ENCODE measurements around the gene PRDM4. TPM values are rescaled to one million over a fixed set of nuclear protein-coding genes. Genes with fewer than 3 reads are reported as not detected.

Gene PRDM4
- total RNA-seq, 4 donors from 2014 or later: 21.8 to 29.5 (median 25.2) TPM

GRCh38 chr12:107788281-107788680 is 27.3 kb upstream of the PRDM4 start:
- H3K36me3 ChIP-seq: no peaks in the 10 kb centered on the region
- peaks cover 6% of the 10 kb centered on the region for H3K27me3 ChIP-seq
- TF ChIP-seq EP300 (IDR thresholded peaks at IDR 0.05) (no peak), POLR2A (IDR thresholded peaks at IDR 0.05) (no peak), POLR2AphosphoS5 (IDR thresholded peaks at IDR 0.05) (no peak)
- TF ChIP-seq, protein P1, sequence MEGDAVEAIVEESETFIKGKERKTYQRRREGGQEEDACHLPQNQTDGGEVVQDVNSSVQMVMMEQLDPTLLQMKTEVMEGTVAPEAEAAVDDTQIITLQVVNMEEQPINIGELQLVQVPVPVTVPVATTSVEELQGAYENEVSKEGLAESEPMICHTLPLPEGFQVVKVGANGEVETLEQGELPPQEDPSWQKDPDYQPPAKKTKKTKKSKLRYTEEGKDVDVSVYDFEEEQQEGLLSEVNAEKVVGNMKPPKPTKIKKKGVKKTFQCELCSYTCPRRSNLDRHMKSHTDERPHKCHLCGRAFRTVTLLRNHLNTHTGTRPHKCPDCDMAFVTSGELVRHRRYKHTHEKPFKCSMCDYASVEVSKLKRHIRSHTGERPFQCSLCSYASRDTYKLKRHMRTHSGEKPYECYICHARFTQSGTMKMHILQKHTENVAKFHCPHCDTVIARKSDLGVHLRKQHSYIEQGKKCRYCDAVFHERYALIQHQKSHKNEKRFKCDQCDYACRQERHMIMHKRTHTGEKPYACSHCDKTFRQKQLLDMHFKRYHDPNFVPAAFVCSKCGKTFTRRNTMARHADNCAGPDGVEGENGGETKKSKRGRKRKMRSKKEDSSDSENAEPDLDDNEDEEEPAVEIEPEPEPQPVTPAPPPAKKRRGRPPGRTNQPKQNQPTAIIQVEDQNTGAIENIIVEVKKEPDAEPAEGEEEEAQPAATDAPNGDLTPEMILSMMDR (IDR thresholded peaks at IDR 0.05): no peak
- no peaks in the 10 kb centered on the region for H3K9me3 ChIP-seq
- no peaks in the 10 kb centered on the region for H3K4me1 ChIP-seq
- 69% methylated on average over 2 of the region's 2 CpGs; no CpG with 5 or more reads in 1 of the 2 donors for WGBS, 2 donors (ENCODE audit: low coverage in 1 of 2)
- H3K4me3 ChIP-seq: no peak overlapping the region
- H3K27ac ChIP-seq: no peak overlapping the region
- ATAC-seq: no peak

DNA sequence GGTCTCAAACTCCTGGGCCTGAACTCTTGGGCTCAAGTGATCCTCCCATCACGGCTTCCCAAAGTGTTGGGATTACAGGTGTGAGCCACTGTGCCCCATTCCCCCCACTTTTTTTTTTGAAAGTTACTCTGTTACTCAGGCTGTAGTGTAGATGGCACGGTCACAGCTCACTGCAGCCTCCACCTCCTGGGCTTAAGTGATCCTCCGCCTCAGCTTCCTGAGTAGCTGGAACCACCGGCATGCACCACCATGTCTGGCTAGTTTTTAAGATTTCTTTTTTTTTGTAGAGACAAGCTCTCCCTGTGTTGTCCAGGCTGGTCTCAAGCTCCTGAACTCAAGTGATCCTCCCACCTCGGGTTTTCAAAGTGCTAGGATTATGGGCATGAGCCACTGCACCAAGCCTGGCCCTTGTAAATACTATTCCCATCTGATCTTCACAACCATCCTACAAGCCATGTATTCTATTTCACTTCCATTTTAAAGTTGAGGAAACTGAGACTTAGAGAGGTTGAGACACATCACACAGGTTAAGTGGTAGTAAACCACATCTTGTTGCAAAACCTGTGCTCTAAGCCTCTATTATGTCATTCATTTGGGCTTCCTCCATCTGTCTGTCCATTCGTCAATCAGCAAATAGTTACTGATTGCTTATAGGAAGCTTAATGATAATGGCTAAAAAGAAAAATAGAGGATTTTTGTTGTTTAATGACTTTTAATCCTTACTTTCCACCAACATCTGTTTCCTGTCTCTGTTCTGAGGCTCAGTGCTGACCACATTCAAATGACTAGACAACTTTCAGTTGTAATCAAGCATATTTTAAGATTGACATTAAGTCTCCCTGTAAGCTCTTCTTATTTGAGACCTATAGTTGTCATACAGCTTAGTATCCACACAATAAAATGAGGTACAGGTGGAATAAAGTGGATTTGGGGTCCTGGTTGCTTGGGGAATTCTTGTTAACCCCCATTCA is 22.8 kb upstream of the PRDM4 start:
- Histone ChIP-seq H3K4me1 (no peaks in the 10 kb centered on the region), H3K27ac (no peak overlapping the region), H3K36me3 (no peaks in the 10 kb centered on the region), H3K4me3 (no peak overlapping the region), H3K9me3 (no peaks in the 10 kb centered on the region), H3K27me3 (peaks cover 12% of the 10 kb centered on the region)
- no peak for ATAC-seq
- 76 to 79% methylated on average over 2 to 5 of the region's 6 CpGs for WGBS, 2 donors (ENCODE audit: low coverage in 1 of 2)
- TF ChIP-seq POLR2A (IDR thresholded peaks at IDR 0.05) (no peak), EP300 (IDR thresholded peaks at IDR 0.05) (no peak), POLR2AphosphoS5 (IDR thresholded peaks at IDR 0.05) (no peak)
- TF ChIP-seq, protein P1 (IDR thresholded peaks at IDR 0.05): no peak

DNA sequence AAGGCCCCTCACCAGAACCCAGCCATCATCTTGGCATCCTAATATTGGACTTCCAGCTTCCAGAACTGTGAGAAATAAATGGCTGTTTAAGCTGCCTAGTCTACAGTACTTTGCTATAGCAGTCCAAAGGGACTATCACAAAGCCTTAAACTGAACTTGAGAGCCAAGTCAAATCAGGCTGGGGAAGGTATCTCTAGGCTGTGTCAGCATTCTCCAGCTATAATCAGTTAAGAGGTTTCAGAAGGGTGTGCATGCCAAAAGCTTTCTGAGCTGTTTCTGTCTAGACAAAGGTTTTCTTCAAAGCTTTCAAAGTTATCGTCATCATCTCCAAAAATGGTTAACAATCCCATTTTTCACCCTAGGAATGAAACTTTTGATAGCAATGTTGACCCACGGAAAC is 21.1 kb upstream of the PRDM4 start:
- Histone ChIP-seq H3K4me1 (no peaks in the 10 kb centered on the region), H3K27me3 (peaks cover 25% of the 10 kb centered on the region), H3K4me3 (no peak overlapping the region), H3K27ac (no peak overlapping the region), H3K9me3 (no peaks in the 10 kb centered on the region), H3K36me3 (no peaks in the 10 kb centered on the region)
- 70% methylated on average over 2 of the region's 2 CpGs; no CpG with 5 or more reads in 1 of the 2 donors for WGBS, 2 donors (ENCODE audit: low coverage in 1 of 2)
- no peak for ATAC-seq
- no peak for TF ChIP-seq POLR2A (IDR thresholded peaks at IDR 0.05)
- no peak for TF ChIP-seq EP300 (IDR thresholded peaks at IDR 0.05)
- TF ChIP-seq, protein P1 (IDR thresholded peaks at IDR 0.05): no peak
- no peak for TF ChIP-seq POLR2AphosphoS5 (IDR thresholded peaks at IDR 0.05)

DNA sequence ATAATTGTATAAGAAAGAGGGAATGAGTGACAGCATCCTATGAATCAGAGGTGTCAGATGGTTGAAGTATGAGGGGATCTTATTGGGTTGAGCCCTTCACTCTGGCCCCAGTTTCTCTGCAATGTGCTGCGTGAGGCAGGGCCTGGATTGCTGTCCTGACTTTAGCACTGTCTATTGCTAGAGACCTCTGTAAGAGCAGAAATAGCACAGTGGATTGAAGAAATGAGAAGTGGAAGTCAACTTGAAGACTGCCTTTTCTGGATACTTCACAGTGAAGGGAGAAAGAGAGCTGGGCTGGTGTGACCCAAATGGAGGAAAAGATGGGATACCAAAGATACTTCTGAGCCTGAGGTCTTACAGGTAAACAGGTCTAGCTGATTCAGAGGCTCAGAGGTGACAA is 19.4 kb upstream of the PRDM4 start:
- Histone ChIP-seq H3K36me3 (no peaks in the 10 kb centered on the region), H3K4me1 (peaks cover 0 to 6% (median 0%) of the 10 kb centered on the region in 3 donors), H3K27me3 (peaks cover 43% of the 10 kb centered on the region), H3K9me3 (no peaks in the 10 kb centered on the region), H3K27ac (no peak overlapping the region), H3K4me3 (no peak overlapping the region)
- no peak for ATAC-seq
- TF ChIP-seq, protein P1 (IDR thresholded peaks at IDR 0.05): no peak
- TF ChIP-seq POLR2AphosphoS5 (IDR thresholded peaks at IDR 0.05) (no peak), POLR2A (IDR thresholded peaks at IDR 0.05) (no peak)
- 50 to 56% methylated on average over 1 of the region's 1 CpG for WGBS, 2 donors (ENCODE audit: low coverage in 1 of 2)
